GM18499 (cell line): ENCODE results near the gene SPDYE4.

ENCODE experiments used
- ATAC-seq: cut with Tn5 transposase; IDR thresholded peaks from one replicate; pipeline ENCODE4 v1.9.1; 2021; ENCODE audit warnings: moderate number of reproducible peaks; ENCODE audit not compliant: insufficient read depth, unreplicated experiment

The SPDYE4 gene

GRCh38 chr17:8713878-8714277 lies 44.5 kb downstream of the SPDYE4 start:
- no peak for ATAC-seq

- ATAC-seq = no peak
These were observed 45.0 kb downstream of the SPDYE4 start for GRCh38 chr17:8713315-8713714.

GRCh38 chr17:8712698-8713097 lies 45.6 kb downstream of the SPDYE4 start:
- ATAC-seq = no peak

GRCh38 chr17:8711291-8711690 lies 47.1 kb downstream of the SPDYE4 start:
- ATAC-seq = no peak

- no peak for ATAC-seq
These were observed 47.5 kb downstream of the SPDYE4 start for GRCh38 chr17:8710813-8711212.

GRCh38 chr17:8709006-8709405 lies 49.3 kb downstream of the SPDYE4 start:
- ATAC-seq = no peak

- no peak for ATAC-seq
These were observed 50.3 kb downstream of the SPDYE4 start for GRCh38 chr17:8708025-8708461.

- ATAC-seq = no peak
These were observed 50.9 kb downstream of the SPDYE4 start for GRCh38 chr17:8707332-8708024.

- no peak for ATAC-seq
These were observed 51.9 kb downstream of the SPDYE4 start for GRCh38 chr17:8706431-8706830.

GRCh38 chr17:8705427-8705826 lies 52.9 kb downstream of the SPDYE4 start:
- ATAC-seq = no peak

GRCh38 chr17:8703001-8703400 lies 55.3 kb downstream of the SPDYE4 start:
- ATAC-seq = no peak

- ATAC-seq = no peak
These were observed 56.6 kb downstream of the SPDYE4 start for GRCh38 chr17:8701754-8702153.

- no peak for ATAC-seq
These were observed 57.1 kb downstream of the SPDYE4 start for GRCh38 chr17:8701221-8701620.
